Stimulated activated CD4-positive, alpha-beta T cell treated with anti-CD3 and anti-CD28 coated beads, Interleukin-12 subunit alpha, Interleukin-12 subunit beta, amount 100 ng/mL, for 48 hours (primary cell): ENCODE results near the gene SERPINE1.
"Not testable (repeated sequence)": the region's sequence is repeated elsewhere in the genome, so short reads cannot be mapped to it uniquely, and the experiment has no call there.

Experiments
- DNase-seq, 3 donors: peaks; one replicate each; pipeline ENCODE4 v3.0.0-alpha.2; 2020; ENCODE audit warnings: low read depth in 2 of 3, low spot score in 1 of 3

Gene SERPINE1

GRCh38 chr7:101100858-101101847 is 25.8 kb upstream of the SERPINE1 start:
- no peak for DNase-seq

- DNase-seq: no peak
Measured at GRCh38 chr7:101102026-101102425, 24.9 kb upstream of the SERPINE1 start.

- not testable (repeated sequence) for DNase-seq
Measured at GRCh38 chr7:101103701-101104100, 23.2 kb upstream of the SERPINE1 start.

- no peak for DNase-seq
Measured at GRCh38 chr7:101104193-101104713, 22.7 kb upstream of the SERPINE1 start.

- no peak for DNase-seq
Measured at GRCh38 chr7:101104799-101105198, 22.1 kb upstream of the SERPINE1 start.

- DNase-seq: not testable (repeated sequence)
Measured at GRCh38 chr7:101105248-101105647, 21.7 kb upstream of the SERPINE1 start.

- DNase-seq: no peak
Measured at GRCh38 chr7:101106386-101106785, 20.5 kb upstream of the SERPINE1 start.

- no peak for DNase-seq
Measured at GRCh38 chr7:101108330-101108857, 18.5 kb upstream of the SERPINE1 start.

GRCh38 chr7:101108961-101109360 is 17.9 kb upstream of the SERPINE1 start:
- DNase-seq: no peak

- no peak for DNase-seq
Measured at GRCh38 chr7:101109368-101109767, 17.5 kb upstream of the SERPINE1 start.

GRCh38 chr7:101111261-101111660 is 15.6 kb upstream of the SERPINE1 start:
- DNase-seq: no peak

GRCh38 chr7:101112233-101112632 is 14.7 kb upstream of the SERPINE1 start:
- no peak for DNase-seq

GRCh38 chr7:101113140-101113539 is 13.8 kb upstream of the SERPINE1 start:
- not testable (repeated sequence) for DNase-seq

- DNase-seq: no peak
Measured at GRCh38 chr7:101113836-101114235, 13.1 kb upstream of the SERPINE1 start.

GRCh38 chr7:101114492-101114891 is 12.4 kb upstream of the SERPINE1 start:
- no peak for DNase-seq

- no peak for DNase-seq
Measured at GRCh38 chr7:101115215-101115614, 11.7 kb upstream of the SERPINE1 start.

GRCh38 chr7:101116898-101117297 is 10.0 kb upstream of the SERPINE1 start:
- DNase-seq: no peak

GRCh38 chr7:101118856-101119255 is 8.0 kb upstream of the SERPINE1 start:
- no peak for DNase-seq

GRCh38 chr7:101119876-101120275 is 7.0 kb upstream of the SERPINE1 start:
- no peak for DNase-seq

- DNase-seq: no peak
Measured at GRCh38 chr7:101120315-101120714, 6.6 kb upstream of the SERPINE1 start.

- not testable (repeated sequence) for DNase-seq
Measured at GRCh38 chr7:101121631-101121990, 5.3 kb upstream of the SERPINE1 start.
